ENCODE data around the gene COX18.

GRCh38 chr4:73104695-73105094 lies 35.2 kb upstream of the COX18 start:
- TF ChIP-seq CTCF (IDR thresholded peaks at IDR 0.05; ENCODE audit: insufficient read depth, low read depth, low read length) (no peak), EZH2 (IDR thresholded peaks at IDR 0.05; ENCODE audit: insufficient read depth, low read length) (no peak)

Measured in astrocyte (in vitro differentiated cells and primary cell).